OCI-LY3 (cell line): ENCODE results near the gene KRT38.
"Not testable (repeated sequence)": the region's sequence is repeated elsewhere in the genome, so short reads cannot be mapped to it uniquely, and the experiment has no call there.

Source experiments
- EZH2phosphoT487 ChIP-seq: fragments of 200-600 bp; shearing (Covaris generic); IDR thresholded peaks from 2 replicates; pipeline ENCODE4 v1.6.1; 2018; ENCODE audit warnings: antibody characterized with exemption, mixed run types, low read depth
- TF ChIP-seq, protein P1 (sequence below): fragments of 200-600, 300-600 bp; sonication (generic); IDR thresholded peaks from 2 replicates; pipeline ENCODE4 v1.5.1; 2014; ENCODE audit warnings: antibody characterized with exemption, low read length, low read depth

DNA sequence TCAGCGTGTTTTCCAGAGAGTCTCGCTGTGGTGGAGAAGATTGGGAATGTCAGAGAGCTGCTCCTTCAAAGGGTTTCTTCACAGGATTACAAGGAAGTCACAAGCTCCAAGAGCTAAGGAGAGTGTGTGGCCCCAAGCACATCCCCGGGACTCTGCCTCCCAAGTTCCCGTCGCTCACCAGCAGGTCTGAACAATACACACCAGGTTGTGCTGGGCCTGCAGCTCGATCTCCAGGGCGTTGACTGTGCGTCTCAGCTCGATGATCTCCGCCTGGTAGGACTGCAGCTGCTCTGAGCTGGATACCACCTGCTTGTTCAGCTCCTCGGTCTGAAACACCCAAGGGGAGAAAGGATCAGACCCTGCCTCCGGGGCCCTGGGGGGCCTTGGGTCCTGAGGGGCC lies 45.7 kb downstream of the KRT38 start:
- TF ChIP-seq, protein P1, sequence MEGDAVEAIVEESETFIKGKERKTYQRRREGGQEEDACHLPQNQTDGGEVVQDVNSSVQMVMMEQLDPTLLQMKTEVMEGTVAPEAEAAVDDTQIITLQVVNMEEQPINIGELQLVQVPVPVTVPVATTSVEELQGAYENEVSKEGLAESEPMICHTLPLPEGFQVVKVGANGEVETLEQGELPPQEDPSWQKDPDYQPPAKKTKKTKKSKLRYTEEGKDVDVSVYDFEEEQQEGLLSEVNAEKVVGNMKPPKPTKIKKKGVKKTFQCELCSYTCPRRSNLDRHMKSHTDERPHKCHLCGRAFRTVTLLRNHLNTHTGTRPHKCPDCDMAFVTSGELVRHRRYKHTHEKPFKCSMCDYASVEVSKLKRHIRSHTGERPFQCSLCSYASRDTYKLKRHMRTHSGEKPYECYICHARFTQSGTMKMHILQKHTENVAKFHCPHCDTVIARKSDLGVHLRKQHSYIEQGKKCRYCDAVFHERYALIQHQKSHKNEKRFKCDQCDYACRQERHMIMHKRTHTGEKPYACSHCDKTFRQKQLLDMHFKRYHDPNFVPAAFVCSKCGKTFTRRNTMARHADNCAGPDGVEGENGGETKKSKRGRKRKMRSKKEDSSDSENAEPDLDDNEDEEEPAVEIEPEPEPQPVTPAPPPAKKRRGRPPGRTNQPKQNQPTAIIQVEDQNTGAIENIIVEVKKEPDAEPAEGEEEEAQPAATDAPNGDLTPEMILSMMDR: not testable (repeated sequence)
- not testable (repeated sequence) for TF ChIP-seq EZH2phosphoT487
